HG03025 (cell line): ENCODE results near the gene SRD5A2.

Experiments
- ATAC-seq: cut with Tn5 transposase; IDR thresholded peaks from one replicate; pipeline ENCODE4 v1.9.1; 2021; ENCODE audit warnings: mild to moderate bottlenecking, moderate library complexity; ENCODE audit not compliant: unreplicated experiment, low FRiP score

SRD5A2 gene

DNA sequence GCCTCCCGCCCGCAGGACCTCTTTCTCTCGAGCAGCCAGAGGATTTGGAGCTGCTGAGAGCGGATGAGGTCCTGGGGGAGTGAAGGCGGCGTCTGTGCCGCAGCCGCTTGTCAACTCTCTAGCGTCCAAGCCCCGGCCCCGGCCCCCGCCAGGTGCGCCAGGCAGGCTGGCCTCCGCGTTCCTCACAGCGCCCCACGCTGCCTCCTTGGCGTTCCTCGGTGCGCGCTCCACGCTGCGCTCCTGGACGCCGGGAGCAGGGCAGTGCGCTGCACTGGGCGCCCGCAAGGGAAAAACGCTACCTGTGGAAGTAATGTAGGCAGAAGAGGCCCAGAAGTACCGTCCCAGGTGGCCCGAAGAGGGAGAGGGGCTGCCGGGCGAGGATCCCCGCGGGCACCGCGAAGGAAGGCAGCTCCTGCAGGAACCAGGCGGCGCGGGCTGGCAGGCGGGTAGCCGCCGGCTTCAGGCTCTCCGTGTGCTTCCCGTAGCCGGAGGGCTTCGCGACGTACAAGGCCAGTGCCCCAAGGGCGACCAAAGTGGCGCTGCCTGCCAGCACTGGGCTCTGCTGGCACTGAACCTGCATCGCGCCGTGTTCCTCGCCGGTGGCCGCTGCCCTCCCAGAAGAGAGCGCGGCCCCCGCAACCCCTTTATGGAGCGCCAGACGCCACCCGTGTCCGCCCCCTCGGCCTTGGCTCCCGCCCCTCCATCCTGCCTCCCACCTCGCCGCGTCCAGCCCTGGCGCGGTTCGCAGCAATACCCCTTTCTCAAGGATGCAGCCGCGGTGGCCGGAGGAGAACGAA lies at the start of gene SRD5A2:
SRD5A2 (minus strand) TSS at position 618 of the 797 bp plus-strand sequence; CDS start at position 580, 38 bp downstream.
- no peak for ATAC-seq

DNA sequence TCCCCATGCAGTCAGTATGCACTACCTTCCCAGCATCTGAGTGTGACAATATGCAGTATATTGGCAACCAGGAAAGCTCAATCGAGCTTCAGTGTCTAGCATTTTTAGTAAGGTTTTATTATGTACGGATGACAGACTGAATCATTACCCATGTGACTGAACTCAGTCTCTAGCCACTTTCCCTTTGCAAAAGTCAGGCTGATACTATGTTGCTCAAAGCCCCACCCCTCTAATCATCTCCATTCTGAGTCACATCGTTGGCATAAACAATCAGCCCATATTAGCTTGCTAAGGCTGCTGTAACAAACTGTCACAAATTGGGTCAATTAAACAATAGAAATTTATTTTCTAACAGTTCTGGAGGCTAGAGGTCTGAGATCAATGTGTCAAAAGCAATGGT lies 25.8 kb upstream of the SRD5A2 start:
- no peak for ATAC-seq

DNA sequence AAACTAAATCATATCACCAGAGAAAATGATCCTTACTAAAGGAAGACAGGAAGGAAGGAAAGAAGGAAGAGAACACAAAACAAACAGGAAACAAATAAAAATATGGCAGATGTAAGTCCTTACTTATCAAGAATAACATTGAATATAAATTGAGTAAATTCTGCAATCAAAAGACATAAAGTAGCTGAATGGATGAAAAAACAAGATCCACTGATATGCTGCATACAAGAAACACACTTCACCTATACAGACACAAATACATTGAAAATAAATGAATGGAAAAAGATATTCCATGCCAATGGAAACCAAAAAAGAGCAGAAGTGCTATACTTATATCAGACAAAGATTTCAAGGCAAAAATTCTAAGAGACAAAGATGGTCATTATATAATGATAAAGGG lies 18.0 kb upstream of the SRD5A2 start:
- ATAC-seq = no peak

- no peak for ATAC-seq
Measured at GRCh38 chr2:31586230-31586629, 5.5 kb upstream of the SRD5A2 start.

- no peak for ATAC-seq
Measured at GRCh38 chr2:31581124-31581795, 522 bp upstream of the SRD5A2 start.

- no peak for ATAC-seq
Measured at GRCh38 chr2:31579996-31580320, 780 bp downstream of the SRD5A2 start.

GRCh38 chr2:31578316-31578715 lies 2.4 kb downstream of the SRD5A2 start:
- no peak for ATAC-seq

DNA sequence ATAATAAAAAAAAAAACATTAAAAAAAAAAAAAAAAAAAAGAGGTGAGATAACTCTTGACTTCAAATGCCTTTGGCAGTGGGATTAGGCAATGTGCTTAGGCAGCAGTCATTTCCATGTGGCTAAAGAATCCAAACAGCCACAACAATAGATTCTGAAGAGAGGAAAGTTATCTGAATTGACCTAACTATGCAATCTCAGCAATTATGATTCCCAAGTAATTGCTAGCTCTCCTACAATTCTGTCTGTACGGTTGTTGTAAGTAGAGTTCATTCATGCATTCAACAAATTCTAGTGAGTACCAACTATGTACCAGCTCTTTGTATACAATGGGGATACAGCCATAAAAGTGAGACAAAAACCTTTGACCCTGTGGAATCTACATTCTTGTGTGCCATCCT lies 3.6 kb downstream of the SRD5A2 start:
- no peak for ATAC-seq

GRCh38 chr2:31568585-31569201 lies 12.0 kb downstream of the SRD5A2 start:
- no peak for ATAC-seq

- ATAC-seq = no peak
Measured at GRCh38 chr2:31567679-31568078, 13.1 kb downstream of the SRD5A2 start.

GRCh38 chr2:31563273-31563839 lies 17.4 kb downstream of the SRD5A2 start:
- no peak for ATAC-seq

DNA sequence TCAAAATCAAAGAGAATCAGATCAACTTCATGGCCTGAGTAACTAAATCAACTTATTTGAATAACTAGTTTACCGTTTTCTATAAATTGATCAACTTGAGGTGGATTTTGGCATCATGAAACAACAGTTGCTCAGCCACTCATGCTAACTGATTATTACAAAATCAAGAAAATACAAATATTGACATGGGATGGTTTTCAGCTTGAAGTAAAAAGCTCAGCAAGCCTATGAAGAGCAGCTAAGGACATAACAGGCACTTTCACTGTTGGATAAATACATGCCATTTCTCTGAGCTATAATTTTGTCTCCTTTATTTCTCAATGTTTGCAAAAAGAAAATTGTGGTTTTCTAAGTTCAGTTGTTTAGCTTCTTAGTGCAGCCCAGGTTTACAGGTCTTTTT lies 18.9 kb downstream of the SRD5A2 start:
- no peak for ATAC-seq

- ATAC-seq = no peak
Measured at GRCh38 chr2:31558401-31559295, 22.1 kb downstream of the SRD5A2 start.

GRCh38 chr2:31556940-31557339 lies 23.8 kb downstream of the SRD5A2 start:
- no peak for ATAC-seq

GRCh38 chr2:31555967-31556706 lies 24.6 kb downstream of the SRD5A2 start:
- ATAC-seq = no peak

DNA sequence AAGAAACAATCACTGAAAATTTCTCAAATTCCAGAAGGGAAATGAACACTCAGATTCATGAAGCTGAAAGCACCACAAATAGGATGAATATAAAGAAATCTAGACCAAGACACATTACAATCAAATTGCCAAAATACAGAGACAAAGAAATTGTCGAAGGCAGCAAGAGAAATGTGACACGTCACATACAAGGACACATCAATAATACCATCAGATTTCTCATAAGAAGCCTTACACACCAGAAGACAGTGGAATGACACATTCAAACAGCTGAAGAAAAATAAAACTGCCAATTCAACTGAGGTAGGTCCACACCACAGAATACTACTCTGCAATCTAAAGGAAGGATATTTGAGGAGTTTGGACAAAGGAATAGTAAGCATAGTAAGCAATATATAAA lies 27.4 kb downstream of the SRD5A2 start:
- no peak for ATAC-seq

DNA sequence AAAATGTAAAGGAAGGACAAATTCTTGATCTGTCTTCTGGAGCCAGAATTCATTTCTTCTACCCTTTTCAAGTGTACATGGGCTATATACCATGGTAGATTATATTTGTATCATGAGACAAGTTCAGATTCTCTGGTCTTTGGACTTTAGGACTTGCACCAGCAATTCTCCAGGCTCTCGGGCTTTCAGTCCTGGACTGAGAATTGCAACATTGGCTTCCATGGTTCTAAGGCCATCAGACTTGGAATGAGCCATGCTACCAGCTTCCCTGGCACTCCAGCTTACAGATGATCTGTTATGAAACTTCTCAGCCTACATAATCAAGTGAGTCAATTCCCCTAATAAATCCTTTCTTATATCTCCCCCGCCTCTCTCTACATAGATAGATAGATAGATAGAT lies 33.3 kb downstream of the SRD5A2 start:
- no peak for ATAC-seq

DNA sequence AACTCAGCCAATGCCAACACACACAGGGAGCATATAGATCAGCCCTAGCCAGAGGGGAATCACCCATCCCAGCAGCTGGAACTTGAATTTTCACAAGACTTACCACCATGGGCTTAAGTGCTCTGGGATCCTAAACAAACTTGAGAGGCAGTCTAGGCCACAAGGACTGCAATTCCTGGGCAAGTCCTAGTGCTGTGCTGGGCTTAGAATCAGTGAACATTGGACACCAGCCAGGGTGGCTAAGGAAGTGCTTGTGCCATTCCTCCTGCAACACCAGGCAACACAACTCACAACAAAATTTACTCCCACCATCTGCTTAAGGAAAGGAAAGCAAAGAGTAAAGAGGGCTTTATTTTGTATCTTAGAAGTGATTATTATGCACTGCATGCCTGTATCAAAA lies 38.9 kb downstream of the SRD5A2 start:
- ATAC-seq = no peak

DNA sequence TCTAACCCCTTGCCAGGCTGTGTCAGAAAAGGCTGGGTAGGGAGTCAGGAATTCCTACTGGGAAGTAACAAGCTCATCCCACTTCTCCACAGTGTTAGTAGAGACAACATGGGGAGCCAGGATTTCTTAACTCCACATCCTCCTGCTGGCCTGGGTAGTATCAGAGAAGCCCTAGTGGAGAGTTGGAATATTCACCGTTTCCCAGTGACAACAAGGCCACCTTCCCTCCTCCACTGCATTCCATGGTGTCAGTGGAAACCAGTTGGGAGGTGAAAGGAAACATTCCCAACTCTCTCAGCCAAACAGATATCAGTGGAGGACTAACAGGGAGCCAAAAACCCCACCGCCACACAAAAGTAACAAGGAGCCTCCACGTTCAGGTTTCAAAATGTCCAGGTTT lies 41.2 kb downstream of the SRD5A2 start:
- ATAC-seq = no peak

- ATAC-seq = no peak
Measured at GRCh38 chr2:31535768-31536167, 45.0 kb downstream of the SRD5A2 start.
